ENCODE data around the gene PDCD1.
"Not testable (repeated sequence)": the region's sequence is repeated elsewhere in the genome, so short reads cannot be mapped to it uniquely, and the experiment has no call there.

The PDCD1 gene

GRCh38 chr2:241877989-241878970, 19.6 kb upstream of the PDCD1 start:
- no peak for DNase-seq (ENCODE audit: low read depth, low spot score)

- DNase-seq (ENCODE audit: low read depth, low spot score) = no peak
Measured at GRCh38 chr2:241877197-241877685, 18.5 kb upstream of the PDCD1 start.

GRCh38 chr2:241876528-241877196, 18.0 kb upstream of the PDCD1 start:
- DNase-seq (ENCODE audit: low read depth, low spot score) = no peak

- not testable (repeated sequence) for DNase-seq (ENCODE audit: low read depth, low spot score)
Measured at GRCh38 chr2:241875754-241876527, 17.2 kb upstream of the PDCD1 start.

GRCh38 chr2:241874277-241874925, 15.7 kb upstream of the PDCD1 start:
- no peak for DNase-seq (ENCODE audit: low read depth, low spot score)

- DNase-seq (ENCODE audit: low read depth, low spot score) = no peak
Measured at GRCh38 chr2:241873803-241874110, 15.1 kb upstream of the PDCD1 start.

GRCh38 chr2:241873081-241873802, 14.5 kb upstream of the PDCD1 start:
- DNase-seq (ENCODE audit: low read depth, low spot score) = no peak

GRCh38 chr2:241872313-241872642, 13.6 kb upstream of the PDCD1 start:
- DNase-seq (ENCODE audit: low read depth, low spot score) = no peak

GRCh38 chr2:241871538-241872312, 13.0 kb upstream of the PDCD1 start:
- DNase-seq (ENCODE audit: low read depth, low spot score) = no peak

GRCh38 chr2:241870611-241871537, 12.2 kb upstream of the PDCD1 start:
- DNase-seq (ENCODE audit: low read depth, low spot score) = no peak

- DNase-seq (ENCODE audit: low read depth, low spot score) = no peak
Measured at GRCh38 chr2:241870081-241870541, 11.4 kb upstream of the PDCD1 start.

- DNase-seq (ENCODE audit: low read depth, low spot score) = no peak
Measured at GRCh38 chr2:241869087-241869961, 10.6 kb upstream of the PDCD1 start, which contains the start of gene RTP5. Gene RTP5, plus strand, starts transcription at chr2:241869729. Its CDS starts 28 bp downstream, at chr2:241869757.

GRCh38 chr2:241868661-241869081, 10.0 kb upstream of the PDCD1 start:
- no peak for DNase-seq (ENCODE audit: low read depth, low spot score)

- DNase-seq (ENCODE audit: low read depth, low spot score) = no peak
Measured at GRCh38 chr2:241867776-241868420, 9.2 kb upstream of the PDCD1 start.

GRCh38 chr2:241866790-241867645, 8.3 kb upstream of the PDCD1 start:
- no peak for DNase-seq (ENCODE audit: low read depth, low spot score)
